Stomach (tissue), 9 donors: ENCODE data around the gene ZNF519. TPM values are rescaled to one million over a fixed set of nuclear protein-coding genes. Genes with fewer than 3 reads are reported as not detected.
"Not testable (repeated sequence)": the region's sequence is repeated elsewhere in the genome, so short reads cannot be mapped to it uniquely, and the experiment has no call there.

Source experiments
- DNase-seq, 2 donors: peaks; one replicate each; pipeline versions ENCODE4 v3.0.0 to v3.0.0-alpha.2; 2013 to 2019
- H3K27ac ChIP-seq, 5 donors: fragments of 200-600 bp in 4 of 5; sonication (generic) in 4 of 5; one replicate each; pipeline ENCODE4 v1.5.1; 2013 to 2019; ENCODE audit warnings: mild to moderate bottlenecking in 1 of 5, moderate library complexity in 1 of 5
- H3K27me3 ChIP-seq, 3 donors: fragments of 200-600 bp; sonication (generic); one replicate each; pipeline ENCODE4 v1.5.1; 2017 to 2019; ENCODE audit warnings: mixed run types in 1 of 3
- H3K36me3 ChIP-seq, 4 donors: fragments of 200-600 bp; sonication (generic); 1 replicate in 3 of 4; 2 replicates in 1 of 4; pipeline ENCODE4 v1.5.1; 2016 to 2019
- H3K4me1 ChIP-seq, 4 donors: fragments of 200-600 bp; sonication (generic); one replicate each; pipeline ENCODE4 v1.5.1; 2016 to 2019
- H3K4me3 ChIP-seq, 4 donors: fragments of 200-600 bp; sonication (generic) in 3 of 4; one replicate each; pipeline ENCODE4 v1.5.1; 2016 to 2019; ENCODE audit warnings: mild to moderate bottlenecking in 1 of 4
- H3K9me3 ChIP-seq, 4 donors: fragments of 200-600 bp; sonication (generic); one replicate each; pipeline ENCODE4 v1.5.1; 2016 to 2019
- EP300 ChIP-seq: sonication (generic); formaldehyde crosslinking; IDR thresholded peaks from one replicate; pipeline ENCODE4 v1.6.1; 2017; ENCODE audit warnings: antibody characterized with exemption
- POLR2A ChIP-seq, 4 donors: fragments of 450-650 bp; IDR thresholded peaks; one replicate each; pipeline ENCODE4 v1.6.1; 2016; ENCODE audit warnings: antibody characterized with exemption in 4 of 4, control low read depth in 2 of 4, mild to moderate bottlenecking in 1 of 4, moderate library complexity in 1 of 4
- POLR2AphosphoS5 ChIP-seq, 3 donors: sonication (generic); formaldehyde crosslinking; IDR thresholded peaks; one replicate each; pipeline ENCODE4 v1.6.1; 2016; ENCODE audit warnings: antibody characterized with exemption in 3 of 3
- WGBS, 5 donors: extraction: QIAGEN DNeasy Blood & Tissue Kit in 3 of 5; methylation state at CpG; one replicate each; pipeline versions ENCODE4 v1.1.5 to v1.1.7; 2013 to 2018; 5-methylcytosine and 5-hydroxymethylcytosine counted together
- intact Hi-C: fragments of 100-400 bp; cut with DNase I; formaldehyde crosslinking; loops from one replicate; pipeline ENCODE4 v1.15.1; 2023; ENCODE audit warnings: low total_unique reads
- polyA plus RNA-seq, 3 donors: library from polyadenylated mRNA; stranded (reverse); fragments of 200-250 nt; gene quantifications; one replicate each; pipeline ENCODE4 v1.2.3, GENCODE V29; 2013
- total RNA-seq, 5 donors: library from RNA; depleted of rRNA; stranded (reverse); fragments of >200 nt; gene quantifications; one replicate each; pipeline versions ENCODE4 v1.1.0 to v1.2.3, GENCODE V29; 2014 to 2016
- TF ChIP-seq, protein P1 (sequence below), 7 experiments: fragments of 450-650 bp in 4 of 7; fragments of 200-600 bp in 3 of 7; sonication (generic) in 3 of 7; IDR thresholded peaks; one replicate each; pipeline ENCODE4 v1.5.1; 2016 to 2019; ENCODE audit warnings: antibody characterized with exemption in 7 of 7, control low read depth in 2 of 7, mild to moderate bottlenecking in 1 of 7
- donor health status: healthy with polysubstance abuse.
- donor health status: Bipolar disorder and iron deficiency.
- donor health status: healthy.

Gene ZNF519
- total and polyA plus RNA-seq, 8 donors: 0.58 to 17.4 (median 2.2) TPM; not detected in 1

DNA sequence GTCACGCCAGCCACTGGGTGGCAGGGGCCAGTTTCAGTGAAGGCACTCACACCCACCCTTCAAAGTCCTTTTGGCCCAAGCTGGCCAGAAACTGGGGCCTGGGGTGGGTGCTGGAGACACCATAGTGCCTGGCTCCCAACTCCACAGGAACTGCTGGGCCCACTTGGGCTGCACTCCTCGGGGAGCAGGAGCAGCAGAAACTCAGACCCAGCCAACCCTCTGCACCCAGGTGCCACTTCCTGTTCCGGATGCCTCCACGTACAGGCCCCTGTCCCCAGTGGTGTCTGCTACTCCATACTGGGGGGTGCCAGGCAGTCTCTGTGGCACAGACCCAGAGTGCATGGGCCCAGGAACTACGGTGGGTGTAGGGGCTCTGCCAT is 42.5 kb upstream of the ZNF519 start:
- 73 to 79% (median 76%) methylated on average over 4 to 5 of the region's 5 CpGs for WGBS, 5 donors
- TF ChIP-seq POLR2AphosphoS5 (IDR thresholded peaks at IDR 0.05): no peak
- TF ChIP-seq, protein P1, sequence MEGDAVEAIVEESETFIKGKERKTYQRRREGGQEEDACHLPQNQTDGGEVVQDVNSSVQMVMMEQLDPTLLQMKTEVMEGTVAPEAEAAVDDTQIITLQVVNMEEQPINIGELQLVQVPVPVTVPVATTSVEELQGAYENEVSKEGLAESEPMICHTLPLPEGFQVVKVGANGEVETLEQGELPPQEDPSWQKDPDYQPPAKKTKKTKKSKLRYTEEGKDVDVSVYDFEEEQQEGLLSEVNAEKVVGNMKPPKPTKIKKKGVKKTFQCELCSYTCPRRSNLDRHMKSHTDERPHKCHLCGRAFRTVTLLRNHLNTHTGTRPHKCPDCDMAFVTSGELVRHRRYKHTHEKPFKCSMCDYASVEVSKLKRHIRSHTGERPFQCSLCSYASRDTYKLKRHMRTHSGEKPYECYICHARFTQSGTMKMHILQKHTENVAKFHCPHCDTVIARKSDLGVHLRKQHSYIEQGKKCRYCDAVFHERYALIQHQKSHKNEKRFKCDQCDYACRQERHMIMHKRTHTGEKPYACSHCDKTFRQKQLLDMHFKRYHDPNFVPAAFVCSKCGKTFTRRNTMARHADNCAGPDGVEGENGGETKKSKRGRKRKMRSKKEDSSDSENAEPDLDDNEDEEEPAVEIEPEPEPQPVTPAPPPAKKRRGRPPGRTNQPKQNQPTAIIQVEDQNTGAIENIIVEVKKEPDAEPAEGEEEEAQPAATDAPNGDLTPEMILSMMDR (IDR thresholded peaks at IDR 0.05): no peak
- TF ChIP-seq POLR2A (IDR thresholded peaks at IDR 0.05): no peak
- TF ChIP-seq EP300: no peak
- Histone ChIP-seq H3K4me1 (peaks cover 0 to 12% (median 6%) of the 10 kb centered on the region in 4 donors), H3K27me3 (peaks cover 0 to 14% (median 0%) of the 10 kb centered on the region in 3 donors), H3K36me3 (no peaks in the 10 kb centered on the region), H3K27ac (no peak overlapping the region), H3K4me3 (no peak overlapping the region), H3K9me3 (no peaks in the 10 kb centered on the region)
- intact Hi-C loops: no loop called here
- DNase-seq: no peak

DNA sequence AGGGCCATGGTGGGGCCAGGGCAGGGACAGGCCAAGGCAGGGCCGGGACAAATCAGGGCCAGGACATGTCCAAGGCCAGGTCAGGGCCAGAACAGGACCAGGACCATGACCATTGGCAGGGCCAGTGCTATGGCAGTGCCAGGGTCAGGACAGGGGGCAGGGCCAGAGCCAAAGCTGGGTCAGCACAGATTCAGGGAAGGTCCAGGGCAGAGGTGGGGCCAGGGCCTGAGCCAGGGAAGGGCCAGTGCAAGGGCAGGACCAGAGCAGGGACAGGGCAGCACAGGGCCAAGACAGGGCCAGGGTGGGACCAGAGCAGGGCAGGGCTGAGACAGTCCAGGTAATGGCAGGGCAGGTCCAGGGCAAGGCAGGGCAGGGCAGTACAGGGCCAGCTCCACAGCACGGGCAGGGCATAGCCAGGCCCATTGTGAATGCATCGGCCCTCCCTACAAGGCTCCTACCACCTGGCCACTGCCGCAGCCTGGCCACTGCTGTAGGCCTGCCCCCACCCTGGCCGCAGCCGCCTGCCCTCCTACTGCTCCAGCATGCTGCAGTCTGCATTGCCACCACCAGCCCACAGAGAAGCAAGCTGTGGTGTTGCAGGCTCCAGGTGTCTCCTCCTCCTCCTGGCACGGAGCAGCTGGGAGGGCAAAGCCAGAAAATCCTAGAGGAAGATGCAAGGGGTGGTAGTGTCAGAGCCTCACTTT is 41.9 kb upstream of the ZNF519 start:
- H3K27ac ChIP-seq, intact Hi-C loops, H3K9me3 ChIP-seq, H3K36me3 ChIP-seq, H3K27me3 ChIP-seq, H3K4me1 ChIP-seq, DNase-seq, H3K4me3 ChIP-seq: not testable (repeated sequence)
- WGBS, 5 donors: 73 to 100% (median 93%) methylated on average over 2 to 4 of the region's 7 CpGs

DNA sequence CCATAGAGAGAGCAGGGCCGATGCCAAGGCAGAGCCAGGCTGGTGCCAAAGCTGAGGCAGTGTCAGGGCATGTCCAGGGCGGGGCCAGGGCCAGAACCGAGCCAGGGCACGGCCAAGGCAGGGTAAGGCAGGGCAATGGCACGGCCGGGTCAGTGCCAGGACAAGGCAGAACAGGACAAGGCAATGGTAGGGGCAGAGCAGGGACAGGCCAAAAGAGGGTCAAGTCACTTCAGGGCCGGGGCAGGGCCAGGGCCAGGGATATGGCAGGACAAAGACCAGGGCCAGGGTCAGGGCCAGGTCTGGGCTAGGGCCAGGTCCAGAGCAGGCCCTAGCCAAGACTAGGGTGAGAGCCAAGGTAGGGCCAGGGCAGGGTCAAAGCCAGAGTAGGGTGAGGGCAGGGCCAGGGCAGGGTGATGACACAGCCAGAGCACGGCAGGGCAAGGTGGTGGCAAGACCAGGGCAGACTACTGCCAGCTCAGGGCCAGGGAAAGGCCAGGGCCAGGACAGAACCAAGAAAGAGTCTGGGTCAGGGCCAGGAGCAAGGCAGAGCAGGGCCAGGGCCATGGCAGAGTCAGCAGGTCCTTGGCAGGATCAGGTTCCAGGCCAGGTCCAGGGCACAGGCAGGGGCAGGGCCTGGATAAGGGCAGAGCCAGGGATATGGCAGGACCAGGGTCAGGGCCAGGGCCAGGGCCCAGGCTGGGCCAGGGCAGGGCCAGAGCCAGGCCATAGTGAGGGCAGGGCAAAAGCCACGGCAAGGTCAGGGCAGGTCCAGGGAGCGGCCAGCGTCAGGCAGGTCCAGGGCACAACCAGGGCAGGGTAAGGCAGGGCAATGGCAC is 41.1 kb upstream of the ZNF519 start:
- WGBS, 5 donors: 68 to 83% (median 79%) methylated on average over 10 to 11 of the region's 11 CpGs
- H3K27me3 ChIP-seq, H3K36me3 ChIP-seq, H3K27ac ChIP-seq, H3K4me3 ChIP-seq, H3K4me1 ChIP-seq, intact Hi-C loops, H3K9me3 ChIP-seq, DNase-seq: not testable (repeated sequence)

DNA sequence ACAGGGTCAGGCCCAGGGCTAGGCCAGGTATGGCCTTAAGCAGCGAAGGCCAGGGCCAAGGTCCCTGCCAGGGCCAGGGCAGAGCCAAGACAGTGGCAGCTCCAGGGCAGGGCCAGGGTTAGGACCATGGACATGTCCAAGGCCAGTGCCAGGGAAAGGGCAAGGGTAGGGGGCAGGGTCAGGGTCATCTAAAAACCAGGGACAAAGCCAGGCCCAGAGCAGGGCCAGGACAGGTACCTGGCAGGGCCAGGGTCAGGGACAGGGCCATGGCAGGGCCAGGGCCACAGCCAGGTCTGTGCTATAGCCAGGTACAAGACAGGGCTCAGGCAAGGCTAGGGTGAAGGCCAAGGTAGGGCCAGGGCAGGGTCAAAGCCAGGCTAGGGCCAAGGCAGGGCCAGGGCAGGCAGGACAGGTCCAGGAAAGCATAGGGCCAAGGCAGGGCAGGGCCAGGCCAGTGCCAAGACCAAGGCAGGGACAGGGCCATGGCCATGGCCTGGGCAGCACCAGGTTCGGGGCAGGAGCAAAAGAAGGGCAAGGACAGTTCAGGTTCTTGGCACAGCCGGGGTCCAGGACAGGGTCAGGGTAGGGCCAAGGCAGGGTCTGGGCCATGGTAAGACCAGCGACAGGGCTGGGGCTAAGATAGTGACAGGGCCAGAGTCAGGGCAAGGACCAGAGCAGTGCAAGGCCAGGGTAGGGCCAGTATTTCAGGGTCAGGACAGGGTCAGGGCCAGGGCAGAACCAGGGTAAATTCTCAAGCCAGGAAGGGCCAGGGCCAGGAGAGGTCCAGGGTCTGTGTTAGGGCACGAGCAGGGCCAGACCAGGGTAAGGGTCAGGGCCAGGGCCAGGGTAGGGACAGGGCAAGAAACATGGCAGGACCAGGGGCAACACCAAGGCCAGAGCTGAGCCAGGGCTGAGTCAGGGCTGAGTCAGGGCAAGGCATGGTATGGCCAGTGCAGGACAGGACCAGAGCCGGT is 40.2 kb upstream of the ZNF519 start:
- DNase-seq, H3K27ac ChIP-seq, H3K4me3 ChIP-seq, H3K36me3 ChIP-seq, H3K4me1 ChIP-seq, H3K9me3 ChIP-seq, intact Hi-C loops, H3K27me3 ChIP-seq: not testable (repeated sequence)
- 71 to 92% (median 85%) methylated on average over 5 to 6 of the region's 6 CpGs for WGBS, 5 donors

DNA sequence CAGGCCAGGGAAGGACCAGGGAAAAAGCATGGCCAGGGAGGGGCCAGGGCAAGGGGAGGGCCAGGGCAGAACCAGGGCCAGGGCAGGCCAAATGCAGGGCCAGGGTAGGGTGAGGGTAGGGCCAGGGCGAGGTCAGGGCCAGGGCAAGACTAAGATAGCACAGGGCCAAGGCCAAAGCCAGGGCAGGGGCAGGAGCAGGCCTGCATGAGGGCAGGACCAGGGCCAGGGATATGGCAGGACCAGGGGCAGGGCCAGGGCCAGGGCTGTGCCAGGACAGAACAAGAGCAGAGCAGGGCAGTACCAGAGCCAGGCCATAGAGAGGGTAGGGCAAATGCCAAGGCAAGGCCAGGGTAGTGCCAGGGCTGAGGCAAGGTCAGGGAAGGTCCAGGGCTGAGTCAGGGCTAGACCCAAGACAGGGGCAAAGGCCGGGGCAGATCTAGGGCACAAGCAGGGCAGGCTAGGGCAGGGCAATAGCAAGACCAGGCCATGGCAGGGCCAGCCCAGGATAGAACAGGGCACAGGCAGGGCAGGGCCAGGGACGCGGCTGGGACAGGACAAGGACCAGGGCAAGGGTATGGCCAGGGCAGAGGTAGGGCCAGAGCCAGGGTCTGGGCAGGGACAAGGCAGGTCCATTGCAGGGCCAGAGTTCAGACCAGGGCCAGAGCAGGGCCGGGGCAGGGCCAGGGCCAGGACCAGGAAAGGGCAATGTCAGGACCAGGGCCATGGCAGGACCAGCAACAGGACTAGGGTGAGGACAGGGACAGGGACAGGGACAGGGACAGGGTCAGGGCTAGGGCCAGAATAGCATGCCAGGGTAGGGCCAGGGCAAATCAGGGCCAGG is 39.3 kb upstream of the ZNF519 start:
- DNase-seq, H3K9me3 ChIP-seq, intact Hi-C loops, H3K36me3 ChIP-seq, H3K27ac ChIP-seq, H3K27me3 ChIP-seq, H3K4me3 ChIP-seq, H3K4me1 ChIP-seq: not testable (repeated sequence)
- WGBS, 5 donors: 87 to 93% (median 88%) methylated on average over 5 of the region's 5 CpGs

DNA sequence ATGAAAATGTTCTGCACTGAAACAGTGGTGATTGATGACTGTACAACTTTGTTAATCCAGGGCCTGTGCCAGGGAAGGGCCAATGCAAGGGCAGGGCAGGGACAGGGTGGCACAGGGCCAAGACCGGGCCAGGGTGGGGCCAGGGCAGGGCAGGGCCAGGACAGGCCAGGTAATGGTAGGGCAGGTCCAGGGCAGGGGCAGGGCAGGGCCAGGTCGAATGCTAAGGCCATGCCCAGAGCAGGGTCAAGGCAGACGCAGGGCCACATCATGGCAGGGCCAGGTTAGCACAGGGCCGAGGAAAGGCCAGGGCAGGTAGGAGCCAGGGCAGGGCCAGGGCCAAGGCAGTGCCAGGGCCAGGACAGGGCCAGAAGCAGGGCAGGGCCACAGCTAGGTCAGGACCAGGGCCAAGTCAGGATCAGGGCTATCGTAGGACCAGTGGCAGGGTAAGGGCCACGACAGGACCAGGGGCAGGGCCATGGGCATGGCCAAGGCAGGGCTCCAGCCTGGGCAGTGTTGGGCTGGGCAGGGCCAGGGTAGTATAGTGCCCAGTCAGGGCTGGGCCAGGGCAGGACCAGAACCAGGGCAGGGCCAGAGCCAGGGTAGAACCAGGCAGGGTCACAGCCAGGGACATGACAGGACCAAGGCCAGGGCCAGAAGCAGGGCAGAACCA is 38.3 kb upstream of the ZNF519 start:
- WGBS, 5 donors: 64 to 82% (median 71%) methylated on average over 5 to 6 of the region's 6 CpGs
- intact Hi-C loops, H3K36me3 ChIP-seq: not testable (repeated sequence)

DNA sequence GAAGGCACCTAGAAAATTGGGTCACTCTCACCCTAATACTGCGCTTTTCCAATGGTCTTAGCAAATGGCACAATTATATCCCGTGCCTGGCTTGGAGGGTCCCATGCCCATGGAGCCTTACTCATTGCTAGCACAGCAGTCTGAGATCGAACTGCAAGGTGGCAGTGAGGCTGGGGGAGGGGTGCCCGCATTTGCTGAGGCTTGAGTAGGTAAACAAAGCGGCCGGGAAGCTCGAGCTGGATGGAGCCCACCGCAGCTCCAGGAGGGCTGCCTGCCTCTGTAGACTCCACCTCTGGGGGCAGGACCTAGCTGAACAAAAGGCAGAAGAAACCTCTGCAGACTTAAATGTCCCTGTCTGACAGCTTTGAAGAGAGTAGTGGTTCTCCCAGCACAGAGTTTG is 30.7 kb upstream of the ZNF519 start:
- H3K4me1 ChIP-seq, H3K27ac ChIP-seq, H3K36me3 ChIP-seq, DNase-seq, H3K4me3 ChIP-seq, H3K9me3 ChIP-seq, H3K27me3 ChIP-seq, intact Hi-C loops: not testable (repeated sequence)
- 52 to 77% (median 59%) methylated on average over 5 to 8 of the region's 8 CpGs for WGBS, 5 donors

More for the DNA sequence above, 38.3 kb upstream of the ZNF519 start:
- H3K27ac ChIP-seq, H3K9me3 ChIP-seq, H3K4me1 ChIP-seq, DNase-seq, H3K4me3 ChIP-seq, H3K27me3 ChIP-seq: not testable (repeated sequence)

DNA sequence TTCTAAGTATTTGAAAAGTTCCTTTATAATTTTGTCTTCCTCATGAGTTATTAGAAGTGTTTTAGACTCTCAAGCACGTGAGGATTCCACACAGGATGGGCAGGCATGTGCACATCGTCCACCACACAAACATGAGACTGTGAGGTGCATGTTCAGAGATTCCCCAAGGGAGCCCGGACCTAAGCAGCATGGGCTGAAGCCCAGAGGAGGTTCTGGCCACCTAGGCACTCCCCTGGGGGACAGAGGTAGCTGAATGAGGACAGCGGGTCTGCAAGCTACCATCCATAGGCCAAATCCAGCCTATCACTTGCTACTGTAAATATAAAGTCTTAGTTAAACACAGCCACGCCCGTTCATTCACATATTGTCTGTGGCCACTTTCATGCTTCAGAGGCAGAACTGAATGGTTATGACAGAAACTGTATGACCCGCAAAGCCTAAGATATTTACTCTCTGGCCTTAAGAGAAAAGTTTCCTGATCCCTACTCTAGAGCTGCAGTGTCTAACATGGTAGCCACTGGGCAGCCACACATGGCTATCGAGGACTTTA is 19.4 kb upstream of the ZNF519 start:
- H3K36me3 ChIP-seq: not testable (repeated sequence)

DNA sequence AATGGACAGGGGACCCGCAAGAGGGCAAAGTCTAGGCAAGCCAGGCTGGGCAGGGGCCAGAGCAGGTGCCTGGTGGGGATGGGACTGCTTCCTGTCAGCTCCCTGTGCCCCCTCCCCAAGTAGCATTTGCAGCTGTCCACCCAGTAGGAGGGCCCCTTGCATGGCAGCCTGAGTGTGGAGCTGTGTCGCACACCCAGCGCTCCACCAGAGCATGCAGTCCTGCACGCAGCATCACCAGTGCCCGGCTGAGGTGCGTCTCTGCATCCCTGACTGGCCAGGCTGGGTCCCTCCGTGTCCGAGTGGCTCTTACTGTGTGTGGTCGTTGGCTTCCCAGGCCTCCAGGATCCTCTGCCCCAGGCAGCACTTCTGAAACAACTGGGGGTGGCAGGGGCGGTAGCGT is 18.5 kb upstream of the ZNF519 start:
- H3K27me3 ChIP-seq, DNase-seq, intact Hi-C loops, H3K9me3 ChIP-seq, H3K4me1 ChIP-seq, H3K27ac ChIP-seq, H3K4me3 ChIP-seq, H3K36me3 ChIP-seq: not testable (repeated sequence)
- 85 to 95% (median 92%) methylated on average over 7 to 11 of the region's 11 CpGs for WGBS, 5 donors

More for the DNA sequence above, 19.4 kb upstream of the ZNF519 start:
- H3K4me3 ChIP-seq, H3K27ac ChIP-seq, H3K4me1 ChIP-seq, intact Hi-C loops, H3K9me3 ChIP-seq, DNase-seq, H3K27me3 ChIP-seq: not testable (repeated sequence)
- 48 to 75% (median 53%) methylated on average over 7 to 8 of the region's 8 CpGs for WGBS, 5 donors
